Loucy (cell line): ENCODE results near the gene GPR32.

ENCODE experiments used
- H2AFZ ChIP-seq: fragments of 200-600 bp; sonication (generic); 2 replicates; pipeline ENCODE4 v1.6.0; 2016; ENCODE audit warnings: antibody characterized with exemption, mild to moderate bottlenecking, low read length, moderate library complexity
- H3F3A ChIP-seq: fragments of 200-600 bp; 2 replicates; pipeline ENCODE4 v1.6.0; 2016; ENCODE audit warnings: antibody characterized with exemption, low read depth, mild to moderate bottlenecking
- H3K27me3 ChIP-seq: fragments of 200-600 bp; sonication (generic); 2 replicates; pipeline ENCODE4 v1.6.1; 2014; ENCODE audit warnings: low read length, mild to moderate bottlenecking; ENCODE audit not compliant: insufficient read depth, poor library complexity, severe bottlenecking
- H3K36me3 ChIP-seq: fragments of 200-600 bp; sonication (generic); 2 replicates; pipeline ENCODE4 v1.6.1; 2016; ENCODE audit warnings: low read length; ENCODE audit not compliant: insufficient read depth
- H3K4me1 ChIP-seq: fragments of 200-600 bp; sonication (generic); 2 replicates; pipeline ENCODE4 v1.5.1; 2014; ENCODE audit warnings: low read length, mild to moderate bottlenecking; ENCODE audit not compliant: insufficient read depth, poor library complexity, severe bottlenecking
- H3K4me2 ChIP-seq: fragments of 200-600 bp; sonication (generic); 2 replicates; pipeline ENCODE4 v1.6.0; 2014; ENCODE audit warnings: antibody characterized with exemption, low read length, low read depth, mild to moderate bottlenecking; ENCODE audit not compliant: poor library complexity, severe bottlenecking
- H3K4me3 ChIP-seq: fragments of 200-600 bp; sonication (generic); 2 replicates; pipeline ENCODE4 v1.5.1; 2014; ENCODE audit warnings: low read length, mild to moderate bottlenecking, mixed read lengths; ENCODE audit not compliant: poor library complexity, severe bottlenecking
- H3K79me2 ChIP-seq: fragments of 200-600 bp; sonication (generic); 2 replicates; pipeline ENCODE4 v1.6.1; 2014; ENCODE audit warnings: low read length; ENCODE audit not compliant: insufficient read depth
- H3K9ac ChIP-seq: fragments of 200-600 bp; sonication (generic); 2 replicates; pipeline ENCODE4 v1.6.0; 2014; ENCODE audit warnings: mild to moderate bottlenecking, low read depth, low read length, moderate library complexity; ENCODE audit not compliant: poor library complexity, severe bottlenecking
- H3K9me2 ChIP-seq: fragments of 200-600 bp; sonication (generic); replicated peaks from 2 replicates; pipeline ENCODE4 v1.6.1; 2016; ENCODE audit warnings: low read depth, low read length, mixed read lengths
- H3K9me3 ChIP-seq: fragments of 200-600 bp; sonication (generic); 2 replicates; pipeline ENCODE4 v1.6.1; 2014; ENCODE audit warnings: mild to moderate bottlenecking, antibody characterized with exemption, low read length, low read depth; ENCODE audit not compliant: insufficient read depth
- H4K20me1 ChIP-seq: fragments of 200-600 bp; sonication (generic); 2 replicates; pipeline ENCODE4 v1.6.0; 2014; ENCODE audit warnings: antibody characterized with exemption, low read length, mild to moderate bottlenecking; ENCODE audit not compliant: insufficient read depth, poor library complexity, severe bottlenecking
- CTCF ChIP-seq: fragments of 200-600 bp; sonication (generic); conservative IDR thresholded peaks from 2 replicates; pipeline ENCODE4 v1.5.1; 2014; ENCODE audit warnings: mild to moderate bottlenecking, antibody characterized with exemption, low read length
- EZH2phosphoT487 ChIP-seq: fragments of 200-600 bp; IDR thresholded peaks from 2 replicates; pipeline ENCODE4 v1.6.1; 2018; ENCODE audit warnings: antibody characterized with exemption, mild to moderate bottlenecking, moderate library complexity, borderline replicate concordance

The GPR32 gene

GRCh38 chr19:50784710-50785109, 14.4 kb downstream of the GPR32 start:
- no peaks in the 10 kb centered on the region for H3F3A ChIP-seq
- TF ChIP-seq EZH2phosphoT487: no peak
- no peak for TF ChIP-seq CTCF
- H3K79me2 ChIP-seq: no peaks in the 10 kb centered on the region
- no peak overlapping the region for H2AFZ ChIP-seq
- no peak overlapping the region for H3K9ac ChIP-seq
- H3K9me3 ChIP-seq: no peaks in the 10 kb centered on the region
- no peaks in the 10 kb centered on the region for H4K20me1 ChIP-seq
- H3K4me3 ChIP-seq: no peak overlapping the region
- no peaks in the 10 kb centered on the region for H3K9me2 ChIP-seq
- H3K4me2 ChIP-seq: no peak overlapping the region
- no peaks in the 10 kb centered on the region for H3K4me1 ChIP-seq
- H3K36me3 ChIP-seq: no peaks in the 10 kb centered on the region
- no peaks in the 10 kb centered on the region for H3K27me3 ChIP-seq

GRCh38 chr19:50785329-50785728, 15.1 kb downstream of the GPR32 start:
- Histone ChIP-seq H3K4me3 (no peak overlapping the region), H3K9ac (no peak overlapping the region)
- no peak for TF ChIP-seq EZH2phosphoT487
- no peak for TF ChIP-seq CTCF

GRCh38 chr19:50790396-50790795, 20.1 kb downstream of the GPR32 start, which contains the start of gene ACP4:
Gene ACP4, plus strand, starts transcription at chr19:50790415. Its CDS starts 0 bp downstream, at chr19:50790415.
- Histone ChIP-seq H3K4me3 (no peak within 1 kb of the TSS), H3K9ac (no peak within 1 kb of the TSS), H2AFZ (no peak within 1 kb of the TSS), H4K20me1 (peaks cover 5% of the 10 kb centered on the region), H3K27me3 (no peaks in the 10 kb centered on the region), H3K79me2 (no peaks in the 10 kb centered on the region), H3K36me3 (peaks cover 4% of the 10 kb centered on the region; the same call in 1 of the 2 replicates), H3K4me2 (no peak within 1 kb of the TSS), H3K9me3 (no peaks in the 10 kb centered on the region), H3K4me1 (no peaks in the 10 kb centered on the region), H3K9me2 (no peaks in the 10 kb centered on the region), H3F3A (0 out of 2 replicates have a peak, but pooled peaks cover 1% of the 10 kb centered on the region)
- TF ChIP-seq CTCF: no peak
- no peak for TF ChIP-seq EZH2phosphoT487

More at GRCh38 chr19:50785329-50785728, 15.1 kb downstream of the GPR32 start:
- H3K4me1 ChIP-seq: no peaks in the 10 kb centered on the region
- no peaks in the 10 kb centered on the region for H3K9me3 ChIP-seq
- no peaks in the 10 kb centered on the region for H4K20me1 ChIP-seq
- H3K9me2 ChIP-seq: no peaks in the 10 kb centered on the region
- no peak overlapping the region for H2AFZ ChIP-seq
- H3K27me3 ChIP-seq: no peaks in the 10 kb centered on the region
- no peaks in the 10 kb centered on the region for H3K36me3 ChIP-seq
- H3F3A ChIP-seq: no peaks in the 10 kb centered on the region
- H3K4me2 ChIP-seq: no peak overlapping the region
- no peaks in the 10 kb centered on the region for H3K79me2 ChIP-seq
